CD4-positive, alpha-beta T cell (primary cell): ENCODE results near the gene ERVH48-1. TPM values are rescaled to one million over a fixed set of nuclear protein-coding genes. Genes with fewer than 3 reads are reported as not detected.
"Not testable (repeated sequence)": the region's sequence is repeated elsewhere in the genome, so short reads cannot be mapped to it uniquely, and the experiment has no call there.

Experiments
- ATAC-seq: fragments of 200-7000 bp; cut with Tn5 transposase; one replicate; pipeline ENCODE4 v1.10.0; 2022; ENCODE audit warnings: mild to moderate bottlenecking; ENCODE audit not compliant: poor library complexity
- CTCF ChIA-PET: fragments of 350-600 bp; sonication (Branson Sonifier 250); formaldehyde crosslinking; loops from one replicate; lab custom pipeline; 2021; ENCODE audit warnings: antibody characterized with exemption, inconsistent platforms; lab: Charles Lee
- POLR2A ChIA-PET: fragments of 350-600 bp; sonication (Branson Sonifier 250); formaldehyde crosslinking; loops from one replicate; lab custom pipeline; 2021; ENCODE audit warnings: antibody characterized with exemption, inconsistent platforms; lab: Charles Lee
- DNase-seq, 14 experiments: peaks; one replicate each; pipeline ENCODE4 v3.0.0-alpha.2; 2013 to 2020; ENCODE audit warnings: mixed read lengths in 2 of 14
- H3K27ac ChIP-seq, 2 donors: one replicate each; pipeline versions ENCODE4 v1.5.1 to v1.7.0; 2013; ENCODE audit warnings: low read length in 2 of 2, low read depth in 1 of 2, mild to moderate bottlenecking in 1 of 2
- H3K27me3 ChIP-seq, 2 experiments: 1 replicate in 1 of 2; 2 replicates in 1 of 2; pipeline versions ENCODE4 v1.6.1 to v1.7.0; 2013; ENCODE audit warnings: low read length in 2 of 2, control low read depth in 1 of 2, mild to moderate bottlenecking in 1 of 2, moderate library complexity in 1 of 2; ENCODE audit not compliant: insufficient read depth in 2 of 2, control insufficient read depth in 1 of 2
- H3K36me3 ChIP-seq: one replicate; pipeline ENCODE4 v1.6.1; 2013; ENCODE audit warnings: low read length, control low read depth; ENCODE audit not compliant: insufficient read depth
- H3K4me1 ChIP-seq: one replicate; pipeline ENCODE4 v1.6.1; 2013; ENCODE audit warnings: low read length, control low read depth; ENCODE audit not compliant: insufficient read depth
- H3K4me3 ChIP-seq: one replicate; pipeline ENCODE4 v1.5.1; 2013; ENCODE audit warnings: mild to moderate bottlenecking, low read length, moderate library complexity
- H3K9me3 ChIP-seq, 2 experiments: 1 replicate in 1 of 2; 2 replicates in 1 of 2; pipeline versions ENCODE4 v1.6.1 to v1.7.0; 2013; ENCODE audit warnings: low read length in 2 of 2, mild to moderate bottlenecking in 2 of 2, control low read depth in 1 of 2, moderate library complexity in 1 of 2; ENCODE audit not compliant: control insufficient read depth in 1 of 2, insufficient read depth in 1 of 2
- H3K27ac Mint-ChIP-seq: one replicate; pipeline ENCODE4 v1.8.0; 2020; ENCODE audit warnings: mixed read lengths
- H3K27me3 Mint-ChIP-seq: one replicate; pipeline ENCODE4 v1.8.0; 2021; ENCODE audit warnings: mixed read lengths
- H3K36me3 Mint-ChIP-seq: one replicate; pipeline ENCODE4 v1.8.0; 2021; ENCODE audit warnings: low read depth, mixed read lengths
- H3K4me1 Mint-ChIP-seq: one replicate; pipeline ENCODE4 v1.8.0; 2021; ENCODE audit warnings: low read depth, mixed read lengths
- H3K4me3 Mint-ChIP-seq: one replicate; pipeline ENCODE4 v1.8.0; 2020; ENCODE audit warnings: mild to moderate bottlenecking, mixed read lengths
- H3K9me3 Mint-ChIP-seq: one replicate; pipeline ENCODE4 v1.8.0; 2020; ENCODE audit warnings: mixed read lengths
- intact Hi-C, 2 experiments: fragments of 100-400 bp; cut with DNase I in 1 of 2; cut with micrococcal nuclease in 1 of 2; formaldehyde crosslinking; loops; one replicate each; pipeline versions ENCODE4 v1.15.1 to v1.9.0; 2023 to 2025; cut with DNase I, micrococcal nuclease
- total RNA-seq, 174 experiments: library from RNA in 2 of 174; stranded (reverse) in 2 of 174; gene quantifications; one replicate each; pipeline ENCODE4 v1.2.3 and lab custom pipeline; 2021 to 2026
- TF ChIP-seq, protein P1 (sequence below): fragments of 200-600 bp; IDR thresholded peaks from one replicate; pipeline ENCODE4 v1.8.0; 2022; ENCODE audit warnings: antibody characterized with exemption, mild to moderate bottlenecking

Gene ERVH48-1
- total RNA-seq, 2 experiments from 2014 or later: 1.1 to 1.4 TPM

DNA sequence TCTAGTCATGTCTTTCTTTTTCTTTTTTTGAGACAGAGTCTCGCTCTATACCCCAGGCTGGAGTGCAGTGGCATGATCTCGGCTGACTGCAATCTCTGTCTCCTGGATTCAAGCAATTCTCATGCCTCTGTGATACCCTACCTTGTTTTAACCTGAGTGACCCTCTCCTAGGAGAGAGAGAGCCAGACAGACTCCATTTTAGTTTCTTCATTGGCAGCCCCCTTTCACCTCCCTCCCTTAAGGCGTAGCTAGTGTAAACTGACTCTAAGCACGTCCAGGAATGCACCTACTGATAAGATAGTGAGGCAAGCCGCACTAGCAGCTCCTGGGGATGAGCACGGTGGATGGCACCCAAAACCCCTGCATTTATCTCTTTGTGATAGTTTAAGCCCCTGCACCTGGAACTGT lies 43.8 kb upstream of the ERVH48-1 start:
- Mint-ChIP-seq H3K36me3 (peaks cover under 1% of the 10 kb centered on the region), H3K4me1 (peaks cover 9% of the 10 kb centered on the region), H3K9me3 (no peaks in the 10 kb centered on the region), H3K27me3 (no peaks in the 10 kb centered on the region), H3K27ac (no peak overlapping the region), H3K4me3 (no peak overlapping the region)
- Histone ChIP-seq H3K4me1 (peaks cover 12% of the 10 kb centered on the region), H3K27ac (no peak overlapping the region), H3K4me3 (no peak overlapping the region), H3K36me3 (no peaks in the 10 kb centered on the region), H3K9me3 (no peaks in the 10 kb centered on the region), H3K27me3 (no peaks in the 10 kb centered on the region)
- intact Hi-C loops: no loop called here
- ATAC-seq: no peak
- POLR2A ChIA-PET: no interaction called here
- DNase-seq: no peak
- CTCF ChIA-PET: interaction anchor here (0.6 kb wide), 1 partner anchor 960 kb away, joined by 4 read pairs; no protein-coding TSS in a partner anchor
- TF ChIP-seq, protein P1, sequence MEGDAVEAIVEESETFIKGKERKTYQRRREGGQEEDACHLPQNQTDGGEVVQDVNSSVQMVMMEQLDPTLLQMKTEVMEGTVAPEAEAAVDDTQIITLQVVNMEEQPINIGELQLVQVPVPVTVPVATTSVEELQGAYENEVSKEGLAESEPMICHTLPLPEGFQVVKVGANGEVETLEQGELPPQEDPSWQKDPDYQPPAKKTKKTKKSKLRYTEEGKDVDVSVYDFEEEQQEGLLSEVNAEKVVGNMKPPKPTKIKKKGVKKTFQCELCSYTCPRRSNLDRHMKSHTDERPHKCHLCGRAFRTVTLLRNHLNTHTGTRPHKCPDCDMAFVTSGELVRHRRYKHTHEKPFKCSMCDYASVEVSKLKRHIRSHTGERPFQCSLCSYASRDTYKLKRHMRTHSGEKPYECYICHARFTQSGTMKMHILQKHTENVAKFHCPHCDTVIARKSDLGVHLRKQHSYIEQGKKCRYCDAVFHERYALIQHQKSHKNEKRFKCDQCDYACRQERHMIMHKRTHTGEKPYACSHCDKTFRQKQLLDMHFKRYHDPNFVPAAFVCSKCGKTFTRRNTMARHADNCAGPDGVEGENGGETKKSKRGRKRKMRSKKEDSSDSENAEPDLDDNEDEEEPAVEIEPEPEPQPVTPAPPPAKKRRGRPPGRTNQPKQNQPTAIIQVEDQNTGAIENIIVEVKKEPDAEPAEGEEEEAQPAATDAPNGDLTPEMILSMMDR: no peak

GRCh38 chr21:42967616-42968015 lies 42.2 kb upstream of the ERVH48-1 start:
- H3K4me3 ChIP-seq, H3K4me1 Mint-ChIP-seq, H3K4me3 Mint-ChIP-seq, H3K4me1 ChIP-seq, H3K9me3 Mint-ChIP-seq, H3K36me3 ChIP-seq, H3K36me3 Mint-ChIP-seq, ATAC-seq, CTCF ChIA-PET, H3K9me3 ChIP-seq, DNase-seq, H3K27me3 ChIP-seq, H3K27ac Mint-ChIP-seq, H3K27me3 Mint-ChIP-seq, POLR2A ChIA-PET, H3K27ac ChIP-seq, intact Hi-C loops: not testable (repeated sequence)

GRCh38 chr21:42965211-42965560 lies 39.8 kb upstream of the ERVH48-1 start:
- no peak overlapping the region for H3K27ac Mint-ChIP-seq
- H3K4me1 Mint-ChIP-seq: no peaks in the 10 kb centered on the region
- ChIA-PET CTCF (no interaction called here), POLR2A (no interaction called here)
- ATAC-seq (no peak), DNase-seq (no peak)
- Histone ChIP-seq H3K4me3 (no peak overlapping the region), H3K27ac (no peak overlapping the region), H3K36me3 (no peaks in the 10 kb centered on the region), H3K27me3 (no peaks in the 10 kb centered on the region), H3K4me1 (no peaks in the 10 kb centered on the region), H3K9me3 (no peaks in the 10 kb centered on the region)
- H3K9me3 Mint-ChIP-seq: no peaks in the 10 kb centered on the region
- H3K27me3 Mint-ChIP-seq: no peaks in the 10 kb centered on the region
- TF ChIP-seq, protein P1: no peak
- no peak overlapping the region for H3K4me3 Mint-ChIP-seq
- intact Hi-C loops: no loop called here
- no peaks in the 10 kb centered on the region for H3K36me3 Mint-ChIP-seq

DNA sequence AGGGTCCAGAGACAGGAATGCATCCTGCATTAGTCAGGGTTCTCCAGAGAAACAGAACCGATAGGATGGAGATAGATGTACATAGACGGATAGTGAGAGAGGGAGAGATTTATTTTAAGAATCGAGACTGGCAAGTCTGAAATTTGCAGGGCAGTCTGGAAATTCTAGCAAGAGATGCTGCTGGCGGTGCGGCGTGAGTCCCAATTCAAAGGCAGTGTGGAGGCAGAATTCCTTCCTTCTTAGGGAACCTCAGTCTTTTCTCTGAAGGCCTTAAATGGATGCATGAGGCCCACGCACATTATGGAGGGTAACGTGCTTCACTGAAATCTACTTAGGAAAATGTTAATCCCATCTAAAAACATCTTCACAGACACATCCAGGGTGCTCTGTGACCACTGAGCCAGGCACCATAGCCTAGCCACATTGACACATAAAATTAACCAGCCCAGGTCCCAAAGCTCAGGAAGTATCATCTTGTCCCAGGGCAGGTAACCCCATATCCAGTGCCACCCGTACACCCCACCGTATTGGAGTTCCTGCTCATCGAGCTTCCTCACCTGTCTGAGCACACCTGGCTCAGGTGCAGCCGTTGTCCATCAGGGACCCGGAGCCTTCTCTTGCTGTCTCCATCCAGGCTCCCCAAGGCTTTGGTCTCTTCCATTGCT lies 39.2 kb upstream of the ERVH48-1 start:
- no peaks in the 10 kb centered on the region for H3K4me1 Mint-ChIP-seq
- no peak overlapping the region for H3K27ac ChIP-seq
- no peak overlapping the region for H3K4me3 ChIP-seq
- H3K4me3 Mint-ChIP-seq: no peak overlapping the region
- no peak for DNase-seq
- TF ChIP-seq, protein P1: no peak
- no peaks in the 10 kb centered on the region for H3K9me3 ChIP-seq
- H3K27ac Mint-ChIP-seq: no peak overlapping the region
- ChIA-PET CTCF (no interaction called here), POLR2A (no interaction called here)
- H3K36me3 ChIP-seq: no peaks in the 10 kb centered on the region
- H3K36me3 Mint-ChIP-seq: no peaks in the 10 kb centered on the region
- no peak for ATAC-seq
- no peaks in the 10 kb centered on the region for H3K27me3 ChIP-seq
- intact Hi-C loops: no loop called here
- H3K4me1 ChIP-seq: no peaks in the 10 kb centered on the region
- no peaks in the 10 kb centered on the region for H3K9me3 Mint-ChIP-seq
- no peaks in the 10 kb centered on the region for H3K27me3 Mint-ChIP-seq
